Right lobe of liver (tissue), 6 donors: Measurements from ENCODE around the gene TOMM6. TPM values are rescaled to one million over a fixed set of nuclear protein-coding genes. Genes with fewer than 3 reads are reported as not detected.
"Not testable (repeated sequence)": the region's sequence is repeated elsewhere in the genome, so short reads cannot be mapped to it uniquely, and the experiment has no call there.

ENCODE experiments used
- ATAC-seq, 4 donors: fragments of 200-7000 bp; cut with Tn5 transposase; one replicate each; pipeline ENCODE4 v1.9.1; 2020; ENCODE audit warnings: mild to moderate bottlenecking in 4 of 4, moderate library complexity in 4 of 4
- DNase-seq, 3 donors: peaks; one replicate each; pipeline ENCODE4 v3.0.0-alpha.2; 2020
- H3K27ac ChIP-seq, 3 donors: fragments of 200-600 bp; one replicate each; pipeline ENCODE4 v1.8.0; 2022
- H3K27me3 ChIP-seq, 2 donors: fragments of 200-600 bp; one replicate each; pipeline ENCODE4 v1.8.0; 2022
- H3K36me3 ChIP-seq, 4 donors: fragments of 200-600 bp; sonication (generic) in 1 of 4; one replicate each; pipeline versions ENCODE4 v1.5.1 to v1.8.0; 2017 to 2022; ENCODE audit warnings: control low read depth in 1 of 4
- H3K4me1 ChIP-seq, 4 donors: fragments of 200-600 bp; sonication (generic) in 1 of 4; one replicate each; pipeline versions ENCODE4 v1.5.1 to v1.8.0; 2017 to 2022; ENCODE audit warnings: control low read depth in 1 of 4
- H3K4me3 ChIP-seq, 3 donors: fragments of 200-600 bp; one replicate each; pipeline ENCODE4 v1.8.0; 2022
- H3K9me3 ChIP-seq, 4 donors: fragments of 200-600 bp; sonication (generic) in 1 of 4; one replicate each; pipeline versions ENCODE4 v1.5.1 to v1.8.0; 2017 to 2022; ENCODE audit warnings: control low read depth in 1 of 4
- CTCF ChIP-seq, 4 donors: fragments of 200-600 bp in 3 of 4; fragments of 450-650 bp in 1 of 4; IDR thresholded peaks; one replicate each; pipeline versions ENCODE4 v1.5.1 to v1.8.0; 2016 to 2022; ENCODE audit warnings: antibody characterized with exemption in 4 of 4, mild to moderate bottlenecking in 2 of 4
- POLR2A ChIP-seq: fragments of 450-650 bp; IDR thresholded peaks from one replicate; pipeline ENCODE4 v1.6.1; 2017; ENCODE audit warnings: antibody characterized with exemption, mild to moderate bottlenecking
- WGBS: methylation state at CpG from one replicate; pipeline ENCODE4 v1.1.6; 2018; ENCODE audit warnings: low coverage, low lambda C conversion rate; ENCODE audit not compliant: insufficient coverage; ENCODE audit errors: missing lambda C conversion rate; 5-methylcytosine and 5-hydroxymethylcytosine counted together
- intact Hi-C, 2 donors: fragments of 100-400 bp; cut with DNase I; formaldehyde crosslinking; loops; one replicate each; pipeline versions ENCODE4 v1.11.2 to v1.14.1; 2022
- total RNA-seq, 6 experiments: library from RNA; depleted of rRNA in 2 of 6; stranded (reverse); fragments of >200 nt in 2 of 6; fragmentation: NEBNext Ultra II Directional in 3 of 6; extraction: Animal tissue kit (Norgen Biotek cat#: 25700) in 3 of 6; gene quantifications; one replicate each; pipeline versions ENCODE4 v1.1.0 to v1.2.4, GENCODE V29; 2016 to 2023
- donor health status: DM: no; HTN: yes; CAD: no.
- donor health status: DM: no; HTN: no; CAD: no.
- donor health status: DM: no; HTN: no; CAD: no.
- donor health status: DM: no; HTN: yes; CAD: no.
- donor health status: DM: no; HTN: yes; CAD: no.

The TOMM6 gene
- total RNA-seq, 6 experiments from 2014 or later, result 61.8 to 104 (median 75.6) TPM

DNA sequence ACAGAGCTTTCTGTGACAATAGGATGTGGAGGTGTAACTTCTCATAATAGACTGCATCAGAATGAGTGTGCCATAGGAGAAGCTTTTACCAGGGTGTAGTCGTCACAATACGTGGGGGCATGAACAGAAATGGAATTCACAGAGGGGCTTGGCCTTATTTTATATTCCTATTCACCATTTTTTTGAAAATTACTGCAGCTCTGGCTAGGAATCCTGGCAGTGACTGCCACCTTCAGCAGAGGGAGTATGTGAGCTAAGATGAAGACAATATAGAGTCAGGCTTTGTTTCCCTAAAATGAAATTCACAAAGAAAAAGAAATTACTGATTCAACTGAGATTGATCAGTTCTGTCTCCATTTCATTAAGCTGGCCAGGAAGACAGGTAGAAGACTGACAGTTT lies 13.9 kb downstream of the TOMM6 start:
- 79% methylated on average over 2 of the region's 2 CpGs for WGBS
- DNase-seq, result no peak
- H3K27me3 ChIP-seq, result no peaks in the 10 kb centered on the region
- H3K36me3 ChIP-seq, result no peaks in the 10 kb centered on the region
- no peaks in the 10 kb centered on the region for H3K4me1 ChIP-seq
- peak in 2 of 4 donors; percentile 13 to 31 for TF ChIP-seq CTCF (IDR thresholded peaks at IDR 0.05)
- no peak for TF ChIP-seq POLR2A
- no peak overlapping the region for H3K4me3 ChIP-seq
- H3K9me3 ChIP-seq, result no peaks in the 10 kb centered on the region
- H3K27ac ChIP-seq, result no peak overlapping the region
- no peak for ATAC-seq
- intact Hi-C loops, result no loop called here

DNA sequence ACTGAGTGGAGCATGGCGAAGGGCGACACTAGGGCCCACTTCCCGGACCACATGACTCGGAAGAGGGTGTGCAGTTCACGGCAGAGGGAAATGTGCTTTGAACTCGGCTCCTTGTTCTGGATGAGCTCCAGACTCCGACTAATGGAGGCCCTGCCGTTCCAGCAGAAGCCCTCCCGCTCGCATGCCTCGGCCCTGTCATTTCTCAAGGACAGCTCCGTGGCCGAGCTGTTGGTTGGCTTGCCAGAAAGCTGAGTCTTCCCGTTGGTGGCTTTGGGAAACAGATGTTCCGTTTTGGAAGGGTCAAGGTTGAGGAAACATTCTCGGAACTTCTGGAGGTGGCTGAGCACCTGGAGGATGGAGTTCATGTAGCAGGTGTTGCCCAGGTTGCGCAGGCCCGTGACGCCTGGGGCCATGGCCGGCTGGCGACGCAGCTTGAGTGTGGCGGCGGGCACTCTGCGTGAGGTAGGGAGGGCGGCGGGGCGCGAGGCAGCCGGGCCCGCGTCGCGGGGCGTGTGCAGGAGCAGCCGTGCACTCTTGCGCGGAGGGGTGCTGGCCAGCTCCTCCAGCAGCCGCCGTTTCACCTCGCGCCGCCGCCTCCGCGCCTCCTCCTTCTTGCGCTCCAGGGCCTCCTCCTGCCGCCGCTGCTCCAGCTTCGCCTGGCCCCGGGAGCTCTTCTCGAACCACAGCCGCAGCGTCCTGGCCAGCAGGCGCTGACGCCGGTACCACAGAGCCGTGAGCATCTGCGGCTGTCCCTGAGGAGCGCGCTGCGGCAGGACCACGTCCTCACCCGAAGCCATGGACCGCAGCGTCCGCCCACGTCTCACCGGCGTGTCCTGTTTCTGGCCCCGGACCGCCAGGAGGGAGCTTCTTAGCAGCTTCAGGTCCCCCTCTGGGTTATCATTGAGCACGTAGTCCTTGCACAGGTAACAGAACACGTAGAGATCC lies 18.6 kb downstream of the TOMM6 start:
- H3K27me3 ChIP-seq, result no peaks in the 10 kb centered on the region
- no peak overlapping the region for H3K27ac ChIP-seq
- DNase-seq (no peak), ATAC-seq (no peak)
- H3K4me3 ChIP-seq, result no peak overlapping the region
- H3K9me3 ChIP-seq, result no peaks in the 10 kb centered on the region
- intact Hi-C loops, result no loop called here
- no peak for TF ChIP-seq POLR2A
- TF ChIP-seq CTCF (IDR thresholded peaks at IDR 0.05), result no peak
- no peaks in the 10 kb centered on the region for H3K36me3 ChIP-seq
- H3K4me1 ChIP-seq, result no peaks in the 10 kb centered on the region
- WGBS, result 90% methylated on average over 14 of the region's 74 CpGs

- no peak for TF ChIP-seq POLR2A
- H3K36me3 ChIP-seq, result no peaks in the 10 kb centered on the region
- ATAC-seq (no peak), DNase-seq (no peak)
- H3K27me3 ChIP-seq, result no peaks in the 10 kb centered on the region
- H3K4me1 ChIP-seq, result no peaks in the 10 kb centered on the region
- no peaks in the 10 kb centered on the region for H3K9me3 ChIP-seq
- intact Hi-C loops, result no loop called here
- 92% methylated on average over 3 of the region's 3 CpGs for WGBS
- H3K4me3 ChIP-seq, result no peak overlapping the region
- H3K27ac ChIP-seq, result no peak overlapping the region
Observed at GRCh38 chr6:41811095-41811494, 23.6 kb downstream of the TOMM6 start.

DNA sequence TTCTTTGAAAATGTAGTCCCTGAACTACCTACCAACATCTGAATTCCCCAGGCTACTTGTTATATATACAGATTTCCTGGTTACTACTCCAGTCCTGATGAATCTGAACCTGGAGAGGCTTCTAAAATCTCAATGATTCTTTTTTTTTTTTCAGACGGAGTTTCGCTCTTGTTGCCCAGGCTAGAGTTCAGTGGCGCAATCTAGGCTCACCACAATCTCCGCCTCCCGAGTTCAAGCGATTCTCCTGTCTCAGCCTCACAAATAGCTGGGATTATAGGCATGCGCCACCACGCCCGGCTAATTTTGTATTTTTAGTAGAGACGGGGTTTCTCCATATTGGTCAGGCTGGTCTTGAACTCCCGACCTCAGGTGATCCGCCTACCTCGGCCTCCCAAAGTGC lies 24.5 kb downstream of the TOMM6 start:
- H3K36me3 ChIP-seq, ATAC-seq, H3K27ac ChIP-seq, intact Hi-C loops, DNase-seq, H3K4me3 ChIP-seq, H3K4me1 ChIP-seq, H3K27me3 ChIP-seq, H3K9me3 ChIP-seq: not testable (repeated sequence)
- WGBS, result 85% methylated on average over 13 of the region's 13 CpGs

- no peak overlapping the region for H3K4me3 ChIP-seq
- no peak overlapping the region for H3K27ac ChIP-seq
- no peaks in the 10 kb centered on the region for H3K27me3 ChIP-seq
- WGBS, result 76% methylated on average over 2 of the region's 2 CpGs
- TF ChIP-seq POLR2A, result no peak
- ATAC-seq, result no peak
- no peaks in the 10 kb centered on the region for H3K9me3 ChIP-seq
- H3K4me1 ChIP-seq, result no peaks in the 10 kb centered on the region
- intact Hi-C loops, result no loop called here
- H3K36me3 ChIP-seq, result no peaks in the 10 kb centered on the region
- no peak for DNase-seq
Observed at GRCh38 chr6:41813469-41813868, 26.0 kb downstream of the TOMM6 start.

GRCh38 chr6:41813956-41814355 lies 26.5 kb downstream of the TOMM6 start:
- Histone ChIP-seq H3K36me3 (no peaks in the 10 kb centered on the region), H3K4me1 (no peaks in the 10 kb centered on the region), H3K27me3 (no peaks in the 10 kb centered on the region), H3K9me3 (no peaks in the 10 kb centered on the region), H3K27ac (no peak overlapping the region), H3K4me3 (no peak overlapping the region)
- ATAC-seq, result no peak
- intact Hi-C loops, result no loop called here
- WGBS, result 80% methylated on average over 2 of the region's 2 CpGs
- no peak for TF ChIP-seq POLR2A
- no peak for DNase-seq
